Spleen (tissue), 7 donors: Measurements from ENCODE around the gene DTX4.
A peak's percentile ranks its signal among the peaks of the same experiment; 100 is the strongest.

Source experiments
- CTCF ChIP-seq, 11 experiments: fragments of 200-600 bp in 7 of 11; fragments of 450-650 bp in 4 of 11; sonication (generic) in 4 of 11; IDR thresholded peaks in 8 of 11; conservative IDR thresholded peaks in 3 of 11; 1 replicate in 7 of 11; 2 replicates in 4 of 11; pipeline versions ENCODE4 v1.4.0 to v1.8.0; 2016 to 2021; ENCODE audit warnings: antibody characterized with exemption in 11 of 11, inconsistent platforms in 4 of 11, mild to moderate bottlenecking in 1 of 11
- POLR2A ChIP-seq, 3 donors: fragments of 450-650 bp; IDR thresholded peaks; one replicate each; pipeline ENCODE4 v1.5.1; 2017; ENCODE audit warnings: antibody characterized with exemption in 3 of 3, mild to moderate bottlenecking in 1 of 3
- POLR2AphosphoS5 ChIP-seq, 3 donors: sonication (generic); formaldehyde crosslinking; IDR thresholded peaks; one replicate each; pipeline ENCODE4 v1.5.1; 2017; ENCODE audit warnings: antibody characterized with exemption in 3 of 3
- donor health status: DM: no; HTN: no; CAD: no; lungs with moderate emphysema.
- donor health status: DM: no; HTN: no; CAD: no.
- donor health status: DM: no; HTN: no; CAD: no.

- TF ChIP-seq POLR2A (IDR thresholded peaks at IDR 0.05) (no peak), CTCF (IDR thresholded peaks at IDR 0.05 in 8 of 11, conservative IDR thresholded peaks at IDR 0.05 in 3 of 11) (no peak), POLR2AphosphoS5 (IDR thresholded peaks at IDR 0.05) (peak; percentile 13 to 76 (median 73))
Measured at GRCh38 chr11:59172345-59173079, 580 bp downstream of the DTX4 start.
